Gastroesophageal sphincter (tissue), 3 donors: ENCODE data around the gene HECW1.

Experiments
- POLR2AphosphoS5 ChIP-seq: sonication (generic); formaldehyde crosslinking; IDR thresholded peaks from one replicate; pipeline ENCODE4 v1.6.1; 2017; ENCODE audit warnings: antibody characterized with exemption
- TF ChIP-seq, protein P1 (sequence below), 4 experiments: fragments of 200-600 bp in 2 of 4; fragments of 450-650 bp in 2 of 4; sonication (generic) in 1 of 4; IDR thresholded peaks; one replicate each; pipeline ENCODE4 v1.5.1; 2017 to 2019; ENCODE audit warnings: antibody characterized with exemption in 4 of 4, mild to moderate bottlenecking in 2 of 4, moderate library complexity in 2 of 4

DNA sequence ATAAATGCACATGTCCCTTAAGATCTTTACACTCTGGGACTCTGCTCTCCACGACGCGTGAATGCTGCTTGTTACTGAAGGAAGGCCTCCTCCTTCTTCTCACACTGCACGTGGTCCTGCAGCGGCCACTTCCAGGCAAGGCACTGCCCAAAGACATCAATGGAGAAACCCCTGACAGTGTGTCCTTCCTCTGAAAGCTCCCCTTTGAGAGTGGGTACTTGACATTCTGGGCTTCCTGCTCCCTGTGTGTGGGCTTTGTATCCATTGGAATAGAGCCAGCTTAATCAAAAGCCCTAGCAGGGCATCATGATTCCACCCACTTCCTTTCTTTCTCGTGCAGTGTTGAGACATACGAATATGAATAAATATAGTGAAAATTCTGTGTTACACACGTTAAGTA lies 400.8 kb downstream of the HECW1 start:
- TF ChIP-seq, protein P1, sequence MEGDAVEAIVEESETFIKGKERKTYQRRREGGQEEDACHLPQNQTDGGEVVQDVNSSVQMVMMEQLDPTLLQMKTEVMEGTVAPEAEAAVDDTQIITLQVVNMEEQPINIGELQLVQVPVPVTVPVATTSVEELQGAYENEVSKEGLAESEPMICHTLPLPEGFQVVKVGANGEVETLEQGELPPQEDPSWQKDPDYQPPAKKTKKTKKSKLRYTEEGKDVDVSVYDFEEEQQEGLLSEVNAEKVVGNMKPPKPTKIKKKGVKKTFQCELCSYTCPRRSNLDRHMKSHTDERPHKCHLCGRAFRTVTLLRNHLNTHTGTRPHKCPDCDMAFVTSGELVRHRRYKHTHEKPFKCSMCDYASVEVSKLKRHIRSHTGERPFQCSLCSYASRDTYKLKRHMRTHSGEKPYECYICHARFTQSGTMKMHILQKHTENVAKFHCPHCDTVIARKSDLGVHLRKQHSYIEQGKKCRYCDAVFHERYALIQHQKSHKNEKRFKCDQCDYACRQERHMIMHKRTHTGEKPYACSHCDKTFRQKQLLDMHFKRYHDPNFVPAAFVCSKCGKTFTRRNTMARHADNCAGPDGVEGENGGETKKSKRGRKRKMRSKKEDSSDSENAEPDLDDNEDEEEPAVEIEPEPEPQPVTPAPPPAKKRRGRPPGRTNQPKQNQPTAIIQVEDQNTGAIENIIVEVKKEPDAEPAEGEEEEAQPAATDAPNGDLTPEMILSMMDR (IDR thresholded peaks at IDR 0.05), result no peak
- no peak for TF ChIP-seq POLR2AphosphoS5
